IPS-NIHi7 (cell line): ENCODE measurements around the gene EFHC1.
"Not testable (repeated sequence)": the region's sequence is repeated elsewhere in the genome, so short reads cannot be mapped to it uniquely, and the experiment has no call there.

Source experiments
- DNase-seq: peaks from one replicate; pipeline ENCODE4 v3.0.0; 2012; ENCODE audit warnings: mixed read lengths; ENCODE audit errors: extremely low spot score

EFHC1 gene

GRCh38 chr6:52438926-52439325, 18.8 kb downstream of the EFHC1 start:
- no peak for DNase-seq

- DNase-seq, result no peak
These were observed 34.4 kb downstream of the EFHC1 start for GRCh38 chr6:52454556-52454955.

DNA sequence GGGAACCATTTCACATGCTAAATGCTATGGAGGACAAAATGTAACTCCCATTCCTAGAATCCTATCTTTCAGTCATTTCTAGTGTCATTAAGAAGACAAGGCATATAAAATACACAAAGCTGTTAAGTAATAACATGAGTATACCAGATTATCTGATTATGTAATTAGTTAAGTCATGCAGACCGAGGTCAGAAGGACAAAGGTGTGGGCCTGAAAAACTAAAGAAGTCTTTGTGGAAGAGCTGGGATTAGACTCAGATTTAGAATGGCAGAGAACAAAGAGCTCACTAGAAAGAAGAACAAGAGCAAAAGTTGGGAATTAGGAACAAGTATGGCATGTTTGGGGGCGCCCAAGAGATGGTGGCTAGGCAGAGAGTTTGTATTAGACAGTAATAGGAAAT, 37.0 kb downstream of the EFHC1 start:
- no peak for DNase-seq

GRCh38 chr6:52461194-52461593, 41.1 kb downstream of the EFHC1 start:
- not testable (repeated sequence) for DNase-seq

DNA sequence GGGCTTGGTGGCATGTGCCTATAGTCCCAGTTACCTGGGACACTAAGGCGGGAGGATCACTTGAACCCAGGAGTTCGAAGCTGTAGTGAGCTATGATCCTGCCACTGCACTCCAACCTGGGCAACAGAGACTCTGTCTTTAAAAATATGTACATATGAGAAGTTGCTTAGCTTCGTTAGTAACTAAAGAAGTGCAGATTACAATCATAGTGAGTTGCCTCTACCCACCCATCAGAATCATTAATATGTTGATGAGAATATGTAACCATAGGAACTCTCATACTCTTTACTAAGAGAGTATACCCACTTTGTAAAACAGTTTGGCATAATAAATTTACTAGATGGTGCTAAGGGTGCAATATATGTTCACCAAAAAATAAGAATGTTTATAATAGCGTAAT, 54.0 kb downstream of the EFHC1 start:
- no peak for DNase-seq

GRCh38 chr6:52475307-52475706, 55.2 kb downstream of the EFHC1 start:
- no peak for DNase-seq

GRCh38 chr6:52482903-52483670, 62.9 kb downstream of the EFHC1 start:
- DNase-seq, result no peak

DNA sequence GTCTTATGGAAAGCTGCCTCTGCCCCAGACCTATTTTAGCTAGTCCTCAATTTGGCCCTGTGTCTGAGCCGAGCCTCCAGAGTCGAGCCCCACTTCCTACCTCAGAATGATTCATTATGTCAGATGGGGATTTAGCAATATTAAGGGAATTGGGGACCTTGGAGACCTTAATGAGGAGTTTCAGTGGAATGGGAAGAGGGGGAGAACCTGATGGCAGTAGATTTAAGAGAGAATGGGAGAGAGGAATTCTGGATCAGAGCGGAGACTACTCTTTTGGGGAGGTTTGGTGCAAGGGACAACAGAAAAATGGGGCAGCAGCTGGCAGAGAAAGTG, 63.5 kb downstream of the EFHC1 start:
- no peak for DNase-seq

- no peak for DNase-seq
These were observed 69.7 kb downstream of the EFHC1 start for GRCh38 chr6:52489881-52490280.

GRCh38 chr6:52491203-52492069, 71.3 kb downstream of the EFHC1 start:
- DNase-seq, result no peak

GRCh38 chr6:52493669-52494068, 73.5 kb downstream of the EFHC1 start:
- DNase-seq, result no peak

- DNase-seq, result no peak
These were observed 74.3 kb downstream of the EFHC1 start for GRCh38 chr6:52494298-52495072.

DNA sequence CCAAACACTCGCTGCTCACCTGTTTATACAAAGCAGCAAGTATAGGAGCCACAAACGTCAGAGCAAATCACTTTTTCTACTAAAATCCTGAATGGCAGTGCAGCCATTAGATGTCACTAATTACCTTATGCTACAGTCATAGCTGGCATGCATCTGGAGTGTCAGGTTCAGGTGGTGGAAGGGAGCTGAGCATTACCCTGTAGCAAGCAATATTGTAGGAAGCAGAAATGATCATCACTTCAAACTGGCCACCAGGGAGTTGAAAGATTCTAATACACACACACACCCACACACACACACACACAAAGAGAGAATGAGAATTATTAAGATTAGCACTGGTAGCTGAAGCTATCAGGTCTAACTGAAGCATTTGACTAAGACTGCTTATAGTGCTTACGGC, 75.8 kb downstream of the EFHC1 start:
- DNase-seq, result no peak

DNA sequence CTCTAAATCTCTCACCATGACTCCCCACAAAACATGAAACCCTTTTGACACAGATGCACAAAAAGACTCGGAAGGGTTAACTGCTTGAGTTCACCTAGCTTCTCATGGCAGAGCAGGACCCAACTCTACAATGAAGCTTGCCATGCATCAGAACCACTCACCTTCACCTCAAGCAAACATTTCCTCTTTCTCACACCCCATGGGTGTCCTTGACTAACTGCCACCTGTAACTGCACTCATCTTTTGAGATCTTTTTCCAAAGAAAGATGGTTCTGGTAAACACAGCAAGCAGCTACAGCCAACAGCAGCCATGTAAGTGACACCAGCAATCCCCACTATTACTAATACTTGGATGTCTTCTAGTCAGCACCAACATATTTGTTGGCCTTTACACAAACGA, 76.5 kb downstream of the EFHC1 start:
- DNase-seq, result no peak

DNA sequence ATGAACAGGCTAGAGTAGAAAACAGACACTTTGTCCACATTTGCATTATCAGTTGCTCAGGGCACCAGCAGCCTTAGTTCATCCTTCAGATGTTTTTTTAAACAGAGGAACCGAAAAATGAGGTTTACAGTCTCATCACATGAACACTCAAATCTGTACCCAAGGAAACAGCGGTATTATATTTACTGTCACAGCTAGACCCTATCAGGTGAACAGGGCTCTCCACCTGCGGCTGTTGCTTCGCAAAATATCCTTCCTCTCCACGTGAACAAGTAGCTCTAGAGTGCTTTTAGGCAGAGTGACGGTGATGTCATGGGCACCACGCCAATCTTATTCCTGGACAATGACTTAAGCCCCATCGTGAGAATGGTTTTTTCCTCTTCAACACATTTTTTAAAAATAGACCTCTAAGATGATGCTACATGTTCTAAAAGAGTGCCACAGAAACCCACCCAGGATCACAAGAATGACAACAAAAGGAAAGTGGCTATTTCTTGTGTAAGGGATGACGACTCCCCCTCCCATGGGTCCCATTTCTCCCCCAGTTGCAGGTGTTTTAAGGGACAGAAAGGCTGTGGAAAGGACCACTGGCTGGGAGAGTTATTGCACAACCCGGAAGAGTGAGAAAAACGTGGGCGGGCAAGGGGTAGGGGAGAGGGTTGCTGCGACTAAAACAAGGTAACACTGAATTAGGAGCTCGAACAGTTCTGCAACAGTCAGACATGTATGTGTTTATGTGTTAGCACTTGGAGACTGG, 77.7 kb downstream of the EFHC1 start:
- no peak for DNase-seq

GRCh38 chr6:52498538-52499017, 78.4 kb downstream of the EFHC1 start:
- DNase-seq, result no peak

DNA sequence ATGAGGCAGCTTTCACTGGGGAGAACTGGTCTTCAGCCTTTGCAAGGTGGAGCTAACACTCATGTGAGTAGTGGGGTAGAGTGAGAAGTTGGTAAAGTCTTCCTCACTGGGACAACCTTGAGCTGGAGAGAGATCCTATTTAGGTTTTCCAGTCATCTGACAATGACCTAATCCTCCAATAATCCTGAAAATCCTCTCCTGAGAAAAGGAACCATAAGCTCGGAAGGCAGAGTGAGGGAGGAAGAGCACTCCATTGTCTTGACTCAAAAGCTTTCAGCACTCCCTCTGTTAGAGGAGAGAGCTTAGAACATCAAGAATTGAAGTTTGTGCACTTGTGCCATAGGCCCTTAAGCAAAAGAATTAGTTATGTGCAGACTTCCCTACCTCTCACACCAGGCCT, 78.9 kb downstream of the EFHC1 start:
- no peak for DNase-seq

DNA sequence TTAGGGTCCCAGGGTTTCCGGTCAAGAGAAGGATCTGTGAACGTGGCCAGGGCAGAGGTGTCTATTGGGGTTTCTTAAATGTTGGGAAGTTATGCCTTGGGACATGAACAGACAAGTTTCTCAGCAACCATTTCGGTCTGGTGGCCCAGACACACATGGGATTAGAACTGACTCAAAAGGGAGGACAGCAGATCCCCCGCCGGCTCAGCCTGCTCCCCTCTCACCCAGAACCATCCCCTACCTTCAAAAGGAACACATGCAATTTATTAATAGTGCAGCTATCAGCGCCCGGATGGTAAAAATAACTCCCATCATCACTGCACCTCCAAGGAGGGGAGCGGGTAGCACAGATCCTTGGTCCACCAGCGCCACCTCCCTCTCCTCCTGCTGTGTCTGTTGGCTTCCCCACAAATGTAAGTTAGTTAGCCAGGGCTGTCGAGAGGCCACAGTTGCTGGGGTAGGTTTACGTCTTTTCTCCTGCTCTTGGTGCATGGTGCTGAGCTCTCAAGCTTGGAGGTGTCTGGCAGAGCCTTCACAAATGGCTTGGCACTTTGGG, 79.6 kb downstream of the EFHC1 start:
- no peak for DNase-seq

GRCh38 chr6:52500238-52501129, 80.3 kb downstream of the EFHC1 start:
- no peak for DNase-seq
